HepG2 (cell line): ENCODE data around the gene RPL4. TPM values are rescaled to one million over a fixed set of nuclear protein-coding genes. Genes with fewer than 3 reads are reported as not detected.

Source experiments
- ATAC-seq: fragments of 200-7000 bp; cut with Tn5 transposase; 3 replicates; pipeline ENCODE4 v1.9.1; 2020; ENCODE audit warnings: mild to moderate bottlenecking, moderate library complexity
- BruUV-seq: library from RNA; stranded (reverse); fragments of 400-500 nt; replicated peaks from 2 replicates; lab custom pipeline; 2021; lab: Mats Ljungman, UMichigan
- CTCF ChIA-PET: fragments of 300-600 bp; formaldehyde crosslinking; extraction: SDS; loops from one replicate; lab custom pipeline; 2021; ENCODE audit warnings: low total read pairs, inconsistent platforms, low intra/inter-chr PET ratio; lab: Yijun Ruan, JAX
- POLR2A ChIA-PET: fragments of 350-600 bp; sonication (Branson Sonifier 250); formaldehyde crosslinking; loops from one replicate; lab custom pipeline; 2020; ENCODE audit warnings: antibody characterized with exemption, inconsistent platforms; lab: Yijun Ruan, JAX
- DNase-seq: peaks from one replicate; pipeline ENCODE4 v3.0.0-alpha.2; 2015; ENCODE audit warnings: low spot score
- FAIRE-seq: peaks from 3 replicates; lab custom pipeline; 2011; peaks lifted over from hg19 to GRCh38; lab: Jason Lieb, UNC
- H2AFZ ChIP-seq: one replicate; pipeline ENCODE4 v1.6.1; 2011; ENCODE audit warnings: low read length, inconsistent platforms
- H3K27ac ChIP-seq: fragments of 300-600 bp; 3 replicates; pipeline ENCODE4 v1.8.0; 2011; ENCODE audit warnings: mixed run types, mild to moderate bottlenecking, mixed read lengths, low read length, inconsistent platforms; ENCODE audit not compliant: insufficient read depth; ENCODE audit errors: extremely low read length
- H3K27me3 ChIP-seq, 2 experiments: fragments of 200-600 bp in 1 of 2; 2 replicates in 1 of 2; 3 replicates in 1 of 2; pipeline versions ENCODE4 v1.6.0 to v1.8.0; 2011; ENCODE audit warnings: low read length in 2 of 2, mild to moderate bottlenecking in 2 of 2, moderate library complexity in 2 of 2, inconsistent platforms in 1 of 2; ENCODE audit not compliant: insufficient read depth in 2 of 2, control insufficient read depth in 1 of 2
- H3K36me3 ChIP-seq, 2 experiments: fragments of 200-600 bp in 1 of 2; replicated peaks in 1 of 2; 2 replicates in 1 of 2; 3 replicates in 1 of 2; pipeline versions ENCODE4 v1.5.1 to v1.8.0; 2011; ENCODE audit warnings: low read length in 2 of 2, inconsistent platforms in 1 of 2; ENCODE audit not compliant: insufficient read depth in 2 of 2, control insufficient read depth in 1 of 2
- H3K4me1 ChIP-seq: 2 replicates; pipeline ENCODE4 v1.5.1; 2012; ENCODE audit warnings: low read length, inconsistent platforms; ENCODE audit not compliant: insufficient read depth
- H3K4me2 ChIP-seq: 2 replicates; pipeline ENCODE4 v1.6.0; 2011; ENCODE audit warnings: low read depth, low read length, inconsistent platforms
- H3K4me3 ChIP-seq, 3 experiments: fragments of 200-600 bp in 1 of 3; sonication (generic), shearing (Covaris generic) in 1 of 3; replicated peaks in 1 of 3; 2 replicates each; pipeline ENCODE4 v1.5.1; 2011 to 2016; ENCODE audit warnings: low read length in 3 of 3, inconsistent platforms in 2 of 3, low read depth in 2 of 3, mild to moderate bottlenecking in 2 of 3, control low read depth in 1 of 3, mixed read lengths in 1 of 3; ENCODE audit not compliant: insufficient read depth in 1 of 3
- H3K79me2 ChIP-seq: one replicate; pipeline ENCODE4 v1.6.1; 2011; ENCODE audit warnings: low read length, inconsistent platforms; ENCODE audit not compliant: insufficient read depth
- H3K9ac ChIP-seq: 2 replicates; pipeline ENCODE4 v1.6.0; 2011; ENCODE audit warnings: mild to moderate bottlenecking, low read depth, low read length, inconsistent platforms; ENCODE audit not compliant: insufficient read depth
- H3K9me3 ChIP-seq: 2 replicates; pipeline ENCODE4 v1.5.1; 2012; ENCODE audit warnings: mild to moderate bottlenecking, low read length
- H4K20me1 ChIP-seq: 2 replicates; pipeline ENCODE4 v1.6.0; 2011; ENCODE audit warnings: inconsistent platforms, mild to moderate bottlenecking, low read length, moderate library complexity; ENCODE audit not compliant: insufficient read depth
- ATF2 ChIP-seq: sonication (generic); formaldehyde crosslinking; IDR thresholded peaks from 2 replicates; pipeline ENCODE4 v1.4.0; 2020; ENCODE audit warnings: missing genetic modification reagents
- CEBPG ChIP-seq: IDR thresholded peaks from 2 replicates; pipeline ENCODE4 v1.6.1; 2016
- FUBP1 ChIP-seq: sonication (generic); formaldehyde crosslinking; IDR thresholded peaks from 2 replicates; pipeline ENCODE4 v1.5.1; 2020; ENCODE audit warnings: missing genetic modification reagents, mild to moderate bottlenecking, borderline replicate concordance
- HNF4G ChIP-seq, 2 experiments: sonication (generic) in 1 of 2; formaldehyde crosslinking in 1 of 2; IDR thresholded peaks; 2 replicates each; pipeline versions ENCODE4 v1.4.0 to v1.6.1; 2011 to 2020; ENCODE audit warnings: borderline replicate concordance in 2 of 2, low read depth in 2 of 2, mild to moderate bottlenecking in 2 of 2, low read length in 1 of 2, missing genetic modification reagents in 1 of 2, moderate library complexity in 1 of 2
- HOXA7 ChIP-seq: sonication (generic); formaldehyde crosslinking; IDR thresholded peaks from 2 replicates; pipeline ENCODE4 v1.8.1; 2022; ENCODE audit warnings: mild to moderate bottlenecking, missing genetic modification reagents, moderate library complexity
- JUND ChIP-seq: sonication (generic); formaldehyde crosslinking; IDR thresholded peaks from 2 replicates; pipeline ENCODE4 v1.8.0; 2022; ENCODE audit warnings: mild to moderate bottlenecking, missing genetic modification reagents
- MED1 ChIP-seq: sonication (generic); formaldehyde crosslinking; IDR thresholded peaks from 2 replicates; pipeline ENCODE4 v1.4.0; 2020; ENCODE audit warnings: missing genetic modification reagents
- MIXL1 ChIP-seq: IDR thresholded peaks from 2 replicates; pipeline ENCODE4 v1.6.1; 2016
- NFYB ChIP-seq: sonication (generic); formaldehyde crosslinking; IDR thresholded peaks from 2 replicates; pipeline ENCODE4 v1.4.0; 2020; ENCODE audit warnings: missing genetic modification reagents
- PATZ1 ChIP-seq: sonication (generic); formaldehyde crosslinking; IDR thresholded peaks from 2 replicates; pipeline ENCODE4 v1.4.0; 2020; ENCODE audit warnings: missing genetic modification reagents
- REPIN1 ChIP-seq: sonication (generic); formaldehyde crosslinking; IDR thresholded peaks from 2 replicates; pipeline ENCODE4 v1.8.0; 2022; ENCODE audit warnings: missing genetic modification reagents, low read depth, mild to moderate bottlenecking, borderline replicate concordance
- SAP130 ChIP-seq: IDR thresholded peaks from 2 replicates; pipeline ENCODE4 v1.6.1; 2016; ENCODE audit warnings: low read depth
- TOPORS ChIP-seq: sonication (generic); formaldehyde crosslinking; IDR thresholded peaks from 2 replicates; pipeline ENCODE4 v1.8.0; 2023; ENCODE audit warnings: mild to moderate bottlenecking, missing genetic modification reagents
- ZKSCAN1 ChIP-seq: fragments of 150-350 bp; IDR thresholded peaks from 2 replicates; pipeline ENCODE4 v1.6.1; 2014; ENCODE audit warnings: low read length
- ZMYM2 ChIP-seq: sonication (generic); formaldehyde crosslinking; IDR thresholded peaks from 2 replicates; pipeline ENCODE4 v1.8.0; 2022; ENCODE audit warnings: mild to moderate bottlenecking, missing genetic modification reagents
- ZNF224 ChIP-seq: sonication (generic); formaldehyde crosslinking; IDR thresholded peaks from 2 replicates; pipeline ENCODE4 v1.5.0; 2020; ENCODE audit warnings: mild to moderate bottlenecking, missing genetic modification reagents
- ZNF629 ChIP-seq: sonication (generic); formaldehyde crosslinking; conservative IDR thresholded peaks from 2 replicates; pipeline ENCODE4 v1.5.0; 2020; ENCODE audit warnings: missing genetic modification reagents
- WGBS: methylation state at CpG from one replicate; pipeline ENCODE4 v1.1.6; 2017; ENCODE audit warnings: low lambda C conversion rate; 5-methylcytosine and 5-hydroxymethylcytosine counted together
- in situ Hi-C: cut with HindIII; loops from 2 replicates; pipeline ENCODE4 v1.10.0; 2017; ENCODE audit warnings: low pct_unique_long_range_greater_than_20kb; ENCODE audit not compliant: extremely low pct_ligation_motif_present
- intact Hi-C: fragments of 100-400 bp; cut with micrococcal nuclease; formaldehyde crosslinking; loops from one replicate; pipeline ENCODE4 v1.10.0; 2022; ENCODE audit not compliant: unreplicated experiment
- polyA plus RNA-seq, 8 experiments: library from polyadenylated mRNA; depleted of rRNA in 3 of 8; stranded (reverse) in 7 of 8; unstranded in 1 of 8; fragments of >200 nt; fragmentation: Illumina TruSeq in 4 of 8; extraction: Trizol in 4 of 8; gene quantifications; 2 replicates each; pipeline versions ENCODE4 v1.2.1 to v1.2.3, GENCODE V29; 2011 to 2016; ENCODE audit warnings: low read depth in 4 of 8, missing spikeins in 1 of 8, mixed read lengths in 1 of 8; ENCODE audit not compliant: insufficient read depth in 1 of 8
- total RNA-seq, 5 experiments: library from RNA; depleted of rRNA; stranded (reverse); fragments of >200 nt; fragmentation: Illumina TruSeq; extraction: Trizol; gene quantifications; 2 replicates each; pipeline ENCODE4 v1.2.3, GENCODE V29; 2016; ENCODE audit warnings: low read depth in 1 of 5

Gene RPL4
- total and polyA plus RNA-seq, 2 of the 13 experiments (the other 11 are each of a cell fraction or from before 2014, with no cell fraction given): 3,630 to 3,960 TPM

DNA sequence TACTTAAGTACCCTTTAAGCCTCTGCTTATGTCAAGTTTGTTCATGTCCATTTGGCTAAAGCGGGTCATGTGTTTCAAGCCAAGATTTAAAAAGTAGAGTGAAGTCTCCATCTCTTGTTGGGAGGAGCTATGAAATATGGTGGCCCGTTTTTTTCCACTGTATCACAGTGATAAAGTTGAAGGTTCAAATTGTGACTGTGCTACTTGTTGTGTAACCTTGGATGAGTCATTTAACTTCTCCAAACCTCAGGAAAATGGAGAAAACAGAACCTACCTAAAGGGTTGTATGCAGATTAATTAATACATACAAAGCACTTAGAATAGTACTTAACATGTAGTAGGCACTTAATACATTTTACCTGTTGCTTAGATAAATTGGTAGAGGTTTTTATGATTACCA lies 50.5 kb downstream of the RPL4 start (continued):
- 0 out of 2 replicates have a peak, but pooled peaks have one; percentile 12 for TF ChIP-seq JUND (CRISPR knock-in tag)
- no peak for TF ChIP-seq HNF4G (IDR thresholded peaks at IDR 0.05; ENCODE audit: borderline replicate concordance, low read depth, low read length)
- no peak for TF ChIP-seq HNF4G (CRISPR knock-in tag; IDR thresholded peaks at IDR 0.05; ENCODE audit: borderline replicate concordance, low read depth)
- peak; percentile 26; the same call in 1 of the 2 replicates for TF ChIP-seq CEBPG
- no peak for TF ChIP-seq NFYB
- TF ChIP-seq ZMYM2 (CRISPR knock-in tag): no peak
- no peak for TF ChIP-seq REPIN1 (CRISPR knock-in tag)
- 0 out of 2 replicates have a peak, but pooled peaks have one; percentile 14 for TF ChIP-seq SAP130 (CRISPR knock-in tag)

DNA sequence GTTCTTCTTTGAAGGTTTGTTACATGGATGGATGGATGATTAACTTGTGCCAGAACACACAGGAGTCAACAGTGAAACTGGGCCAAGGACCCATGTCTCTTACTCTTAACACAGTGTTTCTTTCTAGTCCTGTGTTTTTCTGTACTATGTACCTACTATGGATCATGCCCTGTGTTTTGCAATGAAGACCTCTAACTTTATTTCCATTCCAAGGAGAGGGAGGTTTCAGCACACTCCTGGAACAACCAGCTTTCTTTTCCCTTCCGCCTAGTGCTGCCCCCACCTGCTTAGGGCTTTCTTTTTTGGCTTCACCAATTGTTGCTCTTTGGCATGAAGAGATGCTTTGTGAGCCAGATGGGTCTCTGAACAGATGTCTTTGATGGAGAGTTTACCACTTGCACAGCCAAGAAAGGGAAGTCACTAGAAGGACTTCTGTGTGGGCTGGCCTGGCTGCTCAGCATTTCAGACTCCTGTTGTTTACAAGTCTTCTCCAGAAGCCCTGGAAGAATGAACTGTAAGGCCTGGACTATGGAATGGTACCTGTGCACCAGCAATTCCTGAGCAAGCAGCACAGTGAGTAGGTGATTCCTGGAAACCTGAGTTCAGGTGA lies 51.6 kb downstream of the RPL4 start:
- ChIA-PET CTCF (no interaction called here), POLR2A (no interaction called here)
- H3K36me3 ChIP-seq: peaks cover 0 to 15% of the 10 kb centered on the region in 2 experiments; a peak in 2 of 5 replicates
- DNase-seq (peak; percentile 72), ATAC-seq (peak; percentile 98), FAIRE-seq (peak; percentile 77)
- whole genome bisulfite sequencing: 47% methylated on average over 1 of the region's 1 CpG
- peak overlapping the region; percentile 43; the same call in 1 of the 2 replicates for H3K9ac ChIP-seq
- peak overlapping the region in 1 of 3 experiments; percentile 3; a peak in 1 of 6 replicates for H3K4me3 ChIP-seq
- peak overlapping the region; percentile 80 for H3K27ac ChIP-seq
- intact Hi-C loops (no loop called here), in situ Hi-C loops (no loop called here)
- H3K79me2 ChIP-seq: no peaks in the 10 kb centered on the region
- no TSS peak for BruUV-seq
- H4K20me1 ChIP-seq: no peaks in the 10 kb centered on the region
- H2AFZ ChIP-seq: no peak overlapping the region
- no peaks in the 10 kb centered on the region for H3K27me3 ChIP-seq
- peak overlapping the region; percentile 40 for H3K4me2 ChIP-seq
- H3K9me3 ChIP-seq: no peaks in the 10 kb centered on the region
- H3K4me1 ChIP-seq: peaks cover 27% of the 10 kb centered on the region
- TF ChIP-seq ZKSCAN1 (peak; percentile 79), MIXL1 (CRISPR knock-in tag) (peak; percentile 66), ZNF224 (CRISPR knock-in tag) (0 out of 2 replicates have a peak, but pooled peaks have one; percentile 32), ATF2 (peak; percentile 20; the same call in 1 of the 2 replicates), TOPORS (CRISPR knock-in tag) (no peak), HOXA7 (no peak), ZNF629 (CRISPR knock-in tag) (peak; percentile 23; the same call in 1 of the 2 replicates), FUBP1 (CRISPR knock-in tag) (no peak), MED1 (CRISPR knock-in tag) (peak; percentile 62), PATZ1 (CRISPR knock-in tag) (no peak)
